HepG2 (cell line): Measurements from ENCODE around the gene PLOD2. TPM values are rescaled to one million over a fixed set of nuclear protein-coding genes. Genes with fewer than 3 reads are reported as not detected.

Experiments used
- ATAC-seq: fragments of 200-7000 bp; cut with Tn5 transposase; 3 replicates; pipeline ENCODE4 v1.9.1; 2020; ENCODE audit warnings: mild to moderate bottlenecking, moderate library complexity
- BruUV-seq: library from RNA; stranded (reverse); fragments of 400-500 nt; replicated peaks from 2 replicates; lab custom pipeline; 2021; lab: Mats Ljungman, UMichigan
- CTCF ChIA-PET: fragments of 300-600 bp; formaldehyde crosslinking; extraction: SDS; loops from one replicate; lab custom pipeline; 2021; ENCODE audit warnings: low total read pairs, inconsistent platforms, low intra/inter-chr PET ratio; lab: Yijun Ruan, JAX
- POLR2A ChIA-PET: fragments of 350-600 bp; sonication (Branson Sonifier 250); formaldehyde crosslinking; loops from one replicate; lab custom pipeline; 2020; ENCODE audit warnings: antibody characterized with exemption, inconsistent platforms; lab: Yijun Ruan, JAX
- DNase-seq: peaks from one replicate; pipeline ENCODE4 v3.0.0-alpha.2; 2015; ENCODE audit warnings: low spot score
- FAIRE-seq: peaks from 3 replicates; lab custom pipeline; 2011; peaks lifted over from hg19 to GRCh38; lab: Jason Lieb, UNC
- H2AFZ ChIP-seq: one replicate; pipeline ENCODE4 v1.6.1; 2011; ENCODE audit warnings: low read length, inconsistent platforms
- H3K27ac ChIP-seq: fragments of 300-600 bp; 3 replicates; pipeline ENCODE4 v1.8.0; 2011; ENCODE audit warnings: mixed run types, mild to moderate bottlenecking, mixed read lengths, low read length, inconsistent platforms; ENCODE audit not compliant: insufficient read depth; ENCODE audit errors: extremely low read length
- H3K27me3 ChIP-seq, 2 experiments: fragments of 200-600 bp in 1 of 2; 2 replicates in 1 of 2; 3 replicates in 1 of 2; pipeline versions ENCODE4 v1.6.0 to v1.8.0; 2011; ENCODE audit warnings: low read length in 2 of 2, mild to moderate bottlenecking in 2 of 2, moderate library complexity in 2 of 2, inconsistent platforms in 1 of 2; ENCODE audit not compliant: insufficient read depth in 2 of 2, control insufficient read depth in 1 of 2
- H3K36me3 ChIP-seq, 2 experiments: fragments of 200-600 bp in 1 of 2; replicated peaks in 1 of 2; 2 replicates in 1 of 2; 3 replicates in 1 of 2; pipeline versions ENCODE4 v1.5.1 to v1.8.0; 2011; ENCODE audit warnings: low read length in 2 of 2, inconsistent platforms in 1 of 2; ENCODE audit not compliant: insufficient read depth in 2 of 2, control insufficient read depth in 1 of 2
- H3K4me1 ChIP-seq: 2 replicates; pipeline ENCODE4 v1.5.1; 2012; ENCODE audit warnings: low read length, inconsistent platforms; ENCODE audit not compliant: insufficient read depth
- H3K4me2 ChIP-seq: 2 replicates; pipeline ENCODE4 v1.6.0; 2011; ENCODE audit warnings: low read depth, low read length, inconsistent platforms
- H3K4me3 ChIP-seq, 3 experiments: fragments of 200-600 bp in 1 of 3; sonication (generic), shearing (Covaris generic) in 1 of 3; replicated peaks in 1 of 3; 2 replicates each; pipeline ENCODE4 v1.5.1; 2011 to 2016; ENCODE audit warnings: low read length in 3 of 3, inconsistent platforms in 2 of 3, low read depth in 2 of 3, mild to moderate bottlenecking in 2 of 3, control low read depth in 1 of 3, mixed read lengths in 1 of 3; ENCODE audit not compliant: insufficient read depth in 1 of 3
- H3K79me2 ChIP-seq: one replicate; pipeline ENCODE4 v1.6.1; 2011; ENCODE audit warnings: low read length, inconsistent platforms; ENCODE audit not compliant: insufficient read depth
- H3K9ac ChIP-seq: 2 replicates; pipeline ENCODE4 v1.6.0; 2011; ENCODE audit warnings: mild to moderate bottlenecking, low read depth, low read length, inconsistent platforms; ENCODE audit not compliant: insufficient read depth
- H3K9me3 ChIP-seq: 2 replicates; pipeline ENCODE4 v1.5.1; 2012; ENCODE audit warnings: mild to moderate bottlenecking, low read length
- H4K20me1 ChIP-seq: 2 replicates; pipeline ENCODE4 v1.6.0; 2011; ENCODE audit warnings: inconsistent platforms, mild to moderate bottlenecking, low read length, moderate library complexity; ENCODE audit not compliant: insufficient read depth
- CBX5 ChIP-seq: sonication (generic); formaldehyde crosslinking; IDR thresholded peaks from 2 replicates; pipeline ENCODE4 v1.4.0; 2020; ENCODE audit warnings: missing genetic modification reagents, borderline replicate concordance
- PHF8 ChIP-seq: sonication (generic); formaldehyde crosslinking; IDR thresholded peaks from 2 replicates; pipeline ENCODE4 v1.5.0; 2020; ENCODE audit warnings: missing genetic modification reagents
- SMC3 ChIP-seq: IDR thresholded peaks from 2 replicates; pipeline ENCODE4 v1.6.1; 2011; ENCODE audit warnings: low read length, improper control_type of control experiment
- TGIF2 ChIP-seq: IDR thresholded peaks from 2 replicates; pipeline ENCODE4 v1.6.1; 2016; ENCODE audit warnings: control low read depth, missing compliant biosample characterization
- XRCC5 ChIP-seq: fragments of 200-400 bp; formaldehyde crosslinking; optimal IDR thresholded peaks from 2 replicates; pipeline ENCODE3; 2017; ENCODE audit warnings: mild to moderate bottlenecking, low read length
- ZBTB38 ChIP-seq: sonication (generic); formaldehyde crosslinking; IDR thresholded peaks from 2 replicates; pipeline ENCODE4 v1.5.1; 2020; ENCODE audit warnings: mild to moderate bottlenecking, missing genetic modification reagents
- ZNF12 ChIP-seq: sonication (generic); formaldehyde crosslinking; IDR thresholded peaks from 2 replicates; pipeline ENCODE4 v1.5.0; 2020; ENCODE audit warnings: missing genetic modification reagents
- ZNF230 ChIP-seq: sonication (generic); formaldehyde crosslinking; IDR thresholded peaks from 2 replicates; pipeline ENCODE4 v1.4.0; 2020; ENCODE audit warnings: mild to moderate bottlenecking, missing genetic modification reagents
- ZNF589 ChIP-seq: sonication (generic); formaldehyde crosslinking; conservative IDR thresholded peaks from 2 replicates; pipeline ENCODE4 v1.8.0; 2022; ENCODE audit warnings: mild to moderate bottlenecking, moderate library complexity, missing genetic modification reagents
- ZNF776 ChIP-seq: sonication (generic); formaldehyde crosslinking; IDR thresholded peaks from 2 replicates; pipeline ENCODE4 v1.4.0; 2020; ENCODE audit warnings: mild to moderate bottlenecking, missing genetic modification reagents
- WGBS: methylation state at CpG from one replicate; pipeline ENCODE4 v1.1.6; 2017; ENCODE audit warnings: low lambda C conversion rate; 5-methylcytosine and 5-hydroxymethylcytosine counted together
- in situ Hi-C: cut with HindIII; loops from 2 replicates; pipeline ENCODE4 v1.10.0; 2017; ENCODE audit warnings: low pct_unique_long_range_greater_than_20kb; ENCODE audit not compliant: extremely low pct_ligation_motif_present
- intact Hi-C: fragments of 100-400 bp; cut with micrococcal nuclease; formaldehyde crosslinking; loops from one replicate; pipeline ENCODE4 v1.10.0; 2022; ENCODE audit not compliant: unreplicated experiment
- polyA plus RNA-seq, 8 experiments: library from polyadenylated mRNA; depleted of rRNA in 3 of 8; stranded (reverse) in 7 of 8; unstranded in 1 of 8; fragments of >200 nt; fragmentation: Illumina TruSeq in 4 of 8; extraction: Trizol in 4 of 8; gene quantifications; 2 replicates each; pipeline versions ENCODE4 v1.2.1 to v1.2.3, GENCODE V29; 2011 to 2016; ENCODE audit warnings: low read depth in 4 of 8, missing spikeins in 1 of 8, mixed read lengths in 1 of 8; ENCODE audit not compliant: insufficient read depth in 1 of 8
- total RNA-seq, 5 experiments: library from RNA; depleted of rRNA; stranded (reverse); fragments of >200 nt; fragmentation: Illumina TruSeq; extraction: Trizol; gene quantifications; 2 replicates each; pipeline ENCODE4 v1.2.3, GENCODE V29; 2016; ENCODE audit warnings: low read depth in 1 of 5
- TF ChIP-seq, protein P1 (sequence below): IDR thresholded peaks from 2 replicates; pipeline ENCODE4 v1.6.1; 2012; ENCODE audit warnings: inconsistent platforms
- TF ChIP-seq, protein P2 (sequence below), 2 experiments: sonication (generic) in 1 of 2; formaldehyde crosslinking in 1 of 2; IDR thresholded peaks; 2 replicates each; pipeline versions ENCODE4 v1.4.0 to v1.6.1; 2018 to 2020; ENCODE audit warnings: missing genetic modification reagents in 2 of 2, borderline replicate concordance in 1 of 2, low read depth in 1 of 2, mild to moderate bottlenecking in 1 of 2, missing biosample characterization in 1 of 2
- TF ChIP-seq, protein P3 (sequence below): sonication (generic); formaldehyde crosslinking; IDR thresholded peaks from 2 replicates; pipeline ENCODE4 v1.8.0; 2023; ENCODE audit warnings: mild to moderate bottlenecking, missing genetic modification reagents
- TF ChIP-seq, protein P4 (sequence below): sonication (generic); formaldehyde crosslinking; IDR thresholded peaks from 2 replicates; pipeline ENCODE4 v1.4.0; 2020; ENCODE audit warnings: missing genetic modification reagents
- TF ChIP-seq, protein P5 (sequence below): sonication (generic); formaldehyde crosslinking; IDR thresholded peaks from 2 replicates; pipeline ENCODE4 v1.5.0; 2020; ENCODE audit warnings: mild to moderate bottlenecking, missing genetic modification reagents, moderate library complexity

PLOD2 gene
- total and polyA plus RNA-seq, 2 of the 13 experiments (the other 11 are each of a cell fraction or from before 2014, with no cell fraction given) = 107 to 161 TPM

DNA sequence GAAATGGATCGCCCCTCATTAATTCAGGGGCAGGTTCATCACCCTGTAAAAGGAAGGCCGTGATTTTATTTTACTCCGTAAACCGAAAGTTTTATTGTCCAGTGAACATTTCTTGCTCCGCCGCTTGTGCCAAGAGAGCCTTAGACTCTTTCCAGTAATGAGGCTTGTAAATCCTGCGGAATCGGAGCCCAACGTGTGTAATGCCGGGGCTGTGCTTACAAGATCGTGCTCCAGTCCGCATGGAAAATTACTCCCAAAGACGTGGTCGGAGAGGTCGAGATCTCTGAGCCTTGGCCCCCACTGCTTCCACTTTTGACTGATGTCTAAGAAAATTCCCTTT lies 649 bp upstream of the PLOD2 start (continued):
- TF ChIP-seq, protein P1, sequence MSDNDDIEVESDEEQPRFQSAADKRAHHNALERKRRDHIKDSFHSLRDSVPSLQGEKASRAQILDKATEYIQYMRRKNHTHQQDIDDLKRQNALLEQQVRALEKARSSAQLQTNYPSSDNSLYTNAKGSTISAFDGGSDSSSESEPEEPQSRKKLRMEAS = peak; percentile 76; the same call in 1 of the 2 replicates

DNA sequence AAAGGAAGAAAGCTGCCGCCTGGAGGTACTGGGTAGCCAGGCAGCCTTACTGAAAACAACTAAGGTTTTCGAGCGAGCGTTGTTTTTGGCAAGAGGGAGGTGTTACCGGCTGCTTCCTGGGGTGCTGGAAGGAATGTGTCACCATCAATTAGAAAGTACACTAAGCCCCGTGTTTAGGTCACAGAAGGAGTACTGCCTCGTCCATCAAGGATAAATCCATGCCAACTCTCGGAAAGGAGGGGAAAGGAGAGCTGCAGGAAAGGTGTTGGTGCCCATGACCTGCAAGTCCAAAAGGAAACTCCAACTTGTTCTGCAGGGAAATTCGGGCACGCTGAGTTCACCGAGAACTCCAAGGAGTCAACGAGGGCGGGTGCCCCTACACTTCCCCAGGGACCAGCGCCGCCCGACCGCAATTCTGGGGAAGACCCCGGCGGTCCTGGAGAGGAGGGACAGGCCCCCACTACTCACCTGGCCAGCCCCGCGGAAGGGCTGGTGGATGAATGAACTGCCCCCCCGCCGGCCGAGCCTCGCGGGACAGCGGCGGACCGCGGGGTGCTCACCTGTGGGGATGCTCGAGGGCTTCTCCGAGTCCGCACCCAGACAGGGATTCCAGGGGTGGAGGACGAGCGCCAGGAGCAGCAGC lies 542 bp downstream of the PLOD2 start:
- in situ Hi-C loops = loop anchor here (10.0 kb wide), 1 partner anchor 96 kb away; no protein-coding TSS in a partner anchor
- ChIA-PET POLR2A (interaction anchor here (0.7 to 2.5 kb wide), 23 partner anchors 7 to 421 kb away, joined by 3 to 17 read pairs (median 4); no protein-coding TSS in a partner anchor), CTCF (interaction anchor here (1.5 kb wide), 1 partner anchor 95 kb away, joined by 7 read pairs; no protein-coding TSS in a partner anchor)
- DNase-seq (peak; percentile 71), FAIRE-seq (peak; percentile 58), ATAC-seq (peak; percentile 56)
- peak overlapping the region; percentile 87 for H3K4me2 ChIP-seq
- H3K27me3 ChIP-seq = no peaks in the 10 kb centered on the region; a peak in 1 of 5 replicates
- peaks cover 60% of the 10 kb centered on the region for H3K79me2 ChIP-seq
- H3K9me3 ChIP-seq = no peaks in the 10 kb centered on the region
- H2AFZ ChIP-seq = no peak overlapping the region
- peak overlapping the region; percentile 97 for H3K27ac ChIP-seq
- peak overlapping the region; percentile 92 for H3K9ac ChIP-seq
- no TSS peak for BruUV-seq
- under 1% methylated on average over 22 of the region's 35 CpGs for whole genome bisulfite sequencing
- peaks cover 65% of the 10 kb centered on the region for H3K4me1 ChIP-seq
- peaks cover 53% of the 10 kb centered on the region for H4K20me1 ChIP-seq
- peak overlapping the region; percentile 94 to 96 (median 94) for H3K4me3 ChIP-seq
- intact Hi-C loops = loop anchor here (1.0 to 5.0 kb wide), 3 partner anchors 33 to 95 kb away; no protein-coding TSS in a partner anchor
- H3K36me3 ChIP-seq = no peaks in the 10 kb centered on the region; a peak in 2 of 5 replicates
- TF ChIP-seq TGIF2 (CRISPR knock-in tag) (0 out of 2 replicates have a peak, but pooled peaks have one; percentile 5), CBX5 (CRISPR knock-in tag) (0 out of 2 replicates have a peak, but pooled peaks have one; percentile 8), ZNF589 (CRISPR knock-in tag) (peak; percentile 19; the same call in 1 of the 2 replicates), XRCC5 (peak; percentile 41), ZNF12 (no peak), ZNF776 (CRISPR knock-in tag) (0 out of 2 replicates have a peak, but pooled peaks have one; percentile 4), ZBTB38 (CRISPR knock-in tag) (no peak), PHF8 (CRISPR knock-in tag) (peak; percentile 46), SMC3 (peak; percentile 39; the same call in 1 of the 2 replicates), ZNF230 (CRISPR knock-in tag) (0 out of 2 replicates have a peak, but pooled peaks have one; percentile 16)
- TF ChIP-seq, protein P2, sequence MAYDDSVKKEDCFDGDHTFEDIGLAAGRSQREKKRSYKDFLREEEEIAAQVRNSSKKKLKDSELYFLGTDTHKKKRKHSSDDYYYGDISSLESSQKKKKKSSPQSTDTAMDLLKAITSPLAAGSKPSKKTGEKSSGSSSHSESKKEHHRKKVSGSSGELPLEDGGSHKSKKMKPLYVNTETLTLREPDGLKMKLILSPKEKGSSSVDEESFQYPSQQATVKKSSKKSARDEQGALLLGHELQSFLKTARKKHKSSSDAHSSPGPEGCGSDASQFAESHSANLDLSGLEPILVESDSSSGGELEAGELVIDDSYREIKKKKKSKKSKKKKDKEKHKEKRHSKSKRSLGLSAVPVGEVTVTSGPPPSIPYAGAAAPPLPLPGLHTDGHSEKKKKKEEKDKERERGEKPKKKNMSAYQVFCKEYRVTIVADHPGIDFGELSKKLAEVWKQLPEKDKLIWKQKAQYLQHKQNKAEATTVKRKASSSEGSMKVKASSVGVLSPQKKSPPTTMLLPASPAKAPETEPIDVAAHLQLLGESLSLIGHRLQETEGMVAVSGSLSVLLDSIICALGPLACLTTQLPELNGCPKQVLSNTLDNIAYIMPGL (CRISPR knock-in tag; IDR thresholded peaks at IDR 0.05; ENCODE audit: borderline replicate concordance in 1 of 2, low read depth in 1 of 2) = peak; percentile 50 to 80; a peak in 2 of 4 replicates
- TF ChIP-seq, protein P3, sequence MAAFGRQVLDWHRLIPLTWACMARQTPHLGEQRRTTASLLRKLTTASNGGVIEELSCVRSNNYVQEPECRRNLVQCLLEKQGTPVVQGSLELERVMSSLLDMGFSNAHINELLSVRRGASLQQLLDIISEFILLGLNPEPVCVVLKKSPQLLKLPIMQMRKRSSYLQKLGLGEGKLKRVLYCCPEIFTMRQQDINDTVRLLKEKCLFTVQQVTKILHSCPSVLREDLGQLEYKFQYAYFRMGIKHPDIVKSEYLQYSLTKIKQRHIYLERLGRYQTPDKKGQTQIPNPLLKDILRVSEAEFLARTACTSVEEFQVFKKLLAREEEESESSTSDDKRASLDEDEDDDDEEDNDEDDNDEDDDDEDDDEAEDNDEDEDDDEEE (CRISPR knock-in tag) = peak; percentile 21
- TF ChIP-seq, protein P4, sequence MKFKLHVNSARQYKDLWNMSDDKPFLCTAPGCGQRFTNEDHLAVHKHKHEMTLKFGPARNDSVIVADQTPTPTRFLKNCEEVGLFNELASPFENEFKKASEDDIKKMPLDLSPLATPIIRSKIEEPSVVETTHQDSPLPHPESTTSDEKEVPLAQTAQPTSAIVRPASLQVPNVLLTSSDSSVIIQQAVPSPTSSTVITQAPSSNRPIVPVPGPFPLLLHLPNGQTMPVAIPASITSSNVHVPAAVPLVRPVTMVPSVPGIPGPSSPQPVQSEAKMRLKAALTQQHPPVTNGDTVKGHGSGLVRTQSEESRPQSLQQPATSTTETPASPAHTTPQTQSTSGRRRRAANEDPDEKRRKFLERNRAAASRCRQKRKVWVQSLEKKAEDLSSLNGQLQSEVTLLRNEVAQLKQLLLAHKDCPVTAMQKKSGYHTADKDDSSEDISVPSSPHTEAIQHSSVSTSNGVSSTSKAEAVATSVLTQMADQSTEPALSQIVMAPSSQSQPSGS (CRISPR knock-in tag) = 0 out of 2 replicates have a peak, but pooled peaks have one; percentile 12
- TF ChIP-seq, protein P5, sequence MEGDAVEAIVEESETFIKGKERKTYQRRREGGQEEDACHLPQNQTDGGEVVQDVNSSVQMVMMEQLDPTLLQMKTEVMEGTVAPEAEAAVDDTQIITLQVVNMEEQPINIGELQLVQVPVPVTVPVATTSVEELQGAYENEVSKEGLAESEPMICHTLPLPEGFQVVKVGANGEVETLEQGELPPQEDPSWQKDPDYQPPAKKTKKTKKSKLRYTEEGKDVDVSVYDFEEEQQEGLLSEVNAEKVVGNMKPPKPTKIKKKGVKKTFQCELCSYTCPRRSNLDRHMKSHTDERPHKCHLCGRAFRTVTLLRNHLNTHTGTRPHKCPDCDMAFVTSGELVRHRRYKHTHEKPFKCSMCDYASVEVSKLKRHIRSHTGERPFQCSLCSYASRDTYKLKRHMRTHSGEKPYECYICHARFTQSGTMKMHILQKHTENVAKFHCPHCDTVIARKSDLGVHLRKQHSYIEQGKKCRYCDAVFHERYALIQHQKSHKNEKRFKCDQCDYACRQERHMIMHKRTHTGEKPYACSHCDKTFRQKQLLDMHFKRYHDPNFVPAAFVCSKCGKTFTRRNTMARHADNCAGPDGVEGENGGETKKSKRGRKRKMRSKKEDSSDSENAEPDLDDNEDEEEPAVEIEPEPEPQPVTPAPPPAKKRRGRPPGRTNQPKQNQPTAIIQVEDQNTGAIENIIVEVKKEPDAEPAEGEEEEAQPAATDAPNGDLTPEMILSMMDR = peak; percentile 59
